SW480 (cell line): ENCODE data around the gene GLB1L.
A peak's percentile ranks its signal among the peaks of the same experiment; 100 is the strongest.
"Not testable (repeated sequence)": the region's sequence is repeated elsewhere in the genome, so short reads cannot be mapped to it uniquely, and the experiment has no call there.

Experiments
- DNase-seq: peaks from one replicate; pipeline ENCODE4 v3.0.0-alpha.2; 2016; ENCODE audit warnings: low spot score

Gene GLB1L

DNA sequence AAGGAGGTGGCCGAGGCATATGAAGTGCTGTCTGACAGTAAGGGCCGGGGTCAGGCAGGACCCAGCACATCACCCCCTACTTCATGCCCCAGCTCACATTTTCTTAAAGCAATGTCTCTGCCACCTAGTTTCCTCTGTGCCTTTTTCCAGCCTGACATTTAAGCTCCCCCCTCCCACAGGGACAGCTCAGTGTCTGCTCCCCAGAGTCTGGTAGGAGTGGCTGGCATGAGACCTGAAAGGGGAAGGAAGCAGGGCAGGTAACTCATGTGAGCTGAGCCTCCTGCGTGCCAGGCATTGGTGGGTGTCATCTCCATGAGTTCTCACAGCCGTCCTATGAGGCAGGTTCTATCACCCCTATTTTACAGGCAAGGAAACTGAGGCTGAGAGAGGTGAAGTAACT is 35.4 kb upstream of the GLB1L start:
- no peak for DNase-seq

DNA sequence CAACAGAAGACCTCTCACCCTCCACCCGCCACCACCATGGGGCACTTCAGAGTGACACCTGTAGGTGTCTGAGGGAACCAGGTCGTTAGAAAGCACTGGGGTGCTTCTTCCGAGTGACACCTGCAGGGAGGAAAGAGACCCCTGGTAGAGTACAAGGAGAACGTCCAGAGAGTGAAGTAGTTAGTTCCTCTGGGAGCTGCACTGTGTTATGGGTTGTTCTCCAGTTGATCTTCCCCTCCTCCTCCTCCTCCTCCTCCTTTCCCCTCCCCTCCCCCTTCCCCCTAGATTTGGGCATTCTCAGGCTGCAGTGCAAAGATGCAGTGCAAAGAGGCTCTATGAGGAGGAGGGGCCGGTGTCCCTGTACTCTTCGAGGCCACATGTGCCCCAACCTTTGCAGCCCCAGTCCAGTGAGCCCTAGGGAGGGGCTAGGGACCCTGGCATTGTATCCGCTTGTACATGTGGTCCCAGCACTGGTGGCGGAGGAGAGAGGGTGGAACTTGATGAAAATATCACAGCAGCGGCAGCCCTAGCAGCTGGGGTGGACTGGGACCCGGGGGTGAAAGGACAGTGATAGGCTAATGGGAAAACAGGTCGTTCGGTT is 34.8 kb upstream of the GLB1L start:
- DNase-seq = no peak

DNA sequence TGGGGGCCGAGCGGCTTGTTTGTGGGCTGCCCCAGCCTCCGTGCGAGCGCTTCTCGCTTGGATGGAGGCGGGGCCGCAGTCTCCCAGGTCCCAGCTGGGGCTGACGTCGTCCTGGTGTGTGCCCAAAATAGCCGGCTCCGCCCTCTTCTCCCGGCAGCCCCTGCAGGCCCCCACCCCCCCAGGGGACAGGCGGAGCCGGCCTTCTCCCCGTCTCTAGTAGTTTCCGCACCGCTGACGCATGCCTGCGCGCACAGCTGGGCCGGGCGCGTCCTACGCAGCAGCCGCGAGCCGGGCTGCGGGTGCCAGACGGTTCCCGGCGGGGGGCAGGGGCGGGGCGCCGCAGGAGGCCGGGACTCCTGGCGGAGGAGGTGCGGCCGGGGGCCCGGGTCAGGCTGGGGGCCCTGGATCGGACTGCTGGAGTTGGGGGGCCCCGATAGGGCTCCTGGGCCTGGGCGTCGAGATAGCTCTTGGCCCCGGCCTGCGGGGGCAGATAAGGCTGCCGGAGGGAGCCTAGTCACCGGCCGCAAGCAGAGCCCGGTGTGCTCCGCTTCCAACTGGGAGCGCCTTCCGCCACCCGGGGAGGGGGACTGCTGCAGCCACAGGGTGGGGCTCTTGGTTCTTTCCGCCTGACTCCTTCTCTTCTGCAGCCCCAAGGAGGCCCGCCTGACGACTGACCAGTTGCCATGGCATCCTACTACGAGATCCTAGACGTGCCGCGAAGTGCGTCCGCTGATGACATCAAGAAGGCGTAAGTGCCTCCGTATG is 34.1 kb upstream of the GLB1L start, which contains the start of gene DNAJB2:
TSS of gene DNAJB2 (plus strand) at position 216 of the 765 bp plus-strand sequence. CDS start at position 684, 468 bp downstream.
- peak; percentile 96 for DNase-seq

DNA sequence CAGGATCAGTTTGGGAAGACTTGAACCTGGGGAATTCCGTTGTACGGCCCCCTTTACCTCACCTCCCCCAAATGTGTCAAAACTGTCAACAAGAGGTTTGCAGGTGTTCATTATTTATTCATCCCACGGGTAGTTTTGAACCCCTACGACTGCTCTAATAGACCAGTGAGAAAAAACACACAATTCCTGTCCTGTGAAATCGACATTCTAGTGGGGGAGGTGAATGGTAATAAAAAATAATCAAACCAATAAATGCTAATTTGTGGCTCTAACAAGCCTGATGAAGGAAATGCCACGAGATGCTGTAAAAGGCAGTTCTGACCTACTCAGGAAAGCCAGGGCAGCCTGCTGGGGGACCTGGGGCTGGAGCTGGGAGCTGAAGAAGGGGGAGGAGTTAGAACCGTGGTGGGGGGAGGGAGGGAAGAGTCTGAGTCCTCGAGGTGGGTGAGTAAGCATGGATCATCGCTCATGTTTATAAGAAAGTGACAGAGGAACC is 33.5 kb upstream of the GLB1L start:
- no peak for DNase-seq

DNA sequence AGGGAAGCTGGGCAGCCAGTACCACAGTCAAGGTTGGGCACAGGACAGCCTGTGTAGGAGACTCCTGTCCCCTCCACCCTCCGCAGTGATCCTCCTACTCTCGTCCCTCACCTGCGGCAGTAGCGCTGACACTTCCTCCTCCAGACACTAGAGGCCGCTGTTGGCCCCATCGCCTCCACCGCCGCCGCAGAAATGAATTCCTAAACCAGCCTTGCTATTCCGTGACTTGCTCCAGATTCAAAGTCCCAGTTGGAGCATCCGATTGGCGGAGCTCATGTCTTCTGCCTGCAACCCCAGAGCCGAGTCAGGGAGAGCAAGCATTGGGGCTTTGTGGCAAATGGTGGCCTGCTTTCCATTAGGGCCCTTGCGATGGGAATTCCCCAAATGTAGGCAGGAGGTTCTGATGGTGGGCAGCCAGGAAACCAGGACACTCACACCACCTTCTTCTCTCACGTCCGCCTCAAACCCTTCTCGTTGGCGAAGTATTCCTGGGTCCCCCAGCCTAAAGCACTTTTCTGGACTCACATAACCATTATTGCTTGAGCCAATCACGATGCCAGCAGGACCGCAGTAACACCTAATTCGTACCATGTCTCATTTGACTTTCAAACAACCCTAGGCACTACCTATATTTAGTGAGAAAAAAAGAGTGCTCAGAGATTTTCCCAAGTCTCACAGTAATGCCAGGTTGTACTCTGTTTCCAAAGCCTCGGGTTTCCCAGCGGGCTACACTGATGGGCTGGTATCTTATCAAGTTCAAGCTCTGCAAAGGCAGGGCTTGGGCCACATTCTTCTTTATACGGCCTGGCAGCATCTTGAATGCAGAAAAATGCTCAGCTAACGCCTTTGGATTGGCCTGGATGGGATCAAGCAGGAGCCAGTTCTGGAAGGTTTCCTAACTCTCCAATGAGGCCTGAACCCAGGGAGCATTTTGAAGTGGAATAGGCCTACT is 32.7 kb upstream of the GLB1L start:
- DNase-seq = peak; percentile 76

DNA sequence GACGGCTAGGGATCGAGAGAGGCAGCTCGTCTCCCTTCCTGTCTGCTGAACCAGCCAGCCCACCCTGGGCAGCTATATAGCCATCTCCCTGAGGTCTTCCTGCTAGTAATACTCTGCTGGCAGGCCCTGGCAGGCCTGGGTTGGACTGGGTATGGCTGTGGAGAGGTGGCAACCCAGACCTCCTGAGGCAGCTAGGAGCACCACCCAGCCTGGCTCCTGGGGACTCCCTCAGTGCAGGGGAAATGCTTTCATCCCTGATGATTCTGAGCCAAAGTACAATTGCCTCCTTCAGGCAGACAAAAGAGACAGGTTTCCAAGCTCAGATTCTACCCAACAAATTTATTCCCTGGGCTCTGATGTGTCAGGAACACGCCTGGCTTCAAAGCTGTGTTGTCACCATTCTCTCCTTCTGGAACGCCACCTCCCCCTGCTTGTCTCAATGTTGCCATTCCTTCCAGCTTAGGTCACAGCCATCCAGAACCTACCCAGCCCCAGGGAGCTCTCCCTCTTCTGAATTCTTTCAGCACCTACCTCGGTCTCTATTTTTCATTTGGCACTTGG is 29.2 kb upstream of the GLB1L start:
- peak; percentile 81 for DNase-seq

DNA sequence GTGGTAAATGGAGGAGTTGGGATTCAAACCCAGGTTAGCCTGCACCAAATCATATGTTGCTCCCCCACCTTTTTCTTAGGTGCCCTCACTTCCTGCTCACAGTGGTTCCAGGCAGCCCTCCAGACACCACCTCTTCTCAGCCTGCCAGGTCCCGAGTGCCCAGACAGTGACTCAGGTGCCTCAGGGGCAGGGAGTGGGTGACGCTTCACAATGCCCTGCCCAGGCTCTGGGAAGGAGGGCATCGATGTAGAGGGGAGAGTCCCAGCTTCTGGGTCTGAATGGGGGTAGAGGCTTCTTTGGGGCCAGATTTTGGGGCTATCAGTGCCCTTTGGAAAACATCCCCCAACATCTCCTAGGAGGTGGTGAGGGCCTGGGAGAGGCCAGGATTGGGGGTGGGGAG is 28.7 kb upstream of the GLB1L start:
- no peak for DNase-seq

DNA sequence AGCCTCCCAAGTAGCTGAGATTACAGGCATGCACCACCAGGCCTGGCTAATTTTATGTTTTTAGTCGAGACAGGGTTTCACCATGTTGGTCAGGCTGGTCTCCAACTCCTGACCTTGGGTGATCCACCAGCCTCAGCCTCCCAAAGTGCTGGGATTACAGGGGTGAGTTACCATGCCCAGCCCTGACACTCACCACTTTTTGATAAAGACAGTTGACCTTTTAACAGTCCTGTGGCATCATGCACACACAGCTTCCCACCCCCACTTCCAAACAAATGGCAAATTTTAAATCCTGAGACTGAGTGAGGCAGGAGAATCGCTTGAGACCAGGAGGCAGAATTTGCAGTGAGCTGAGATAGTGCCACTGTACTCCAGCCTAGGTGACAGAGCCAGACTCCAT is 27.8 kb upstream of the GLB1L start:
- DNase-seq = no peak

DNA sequence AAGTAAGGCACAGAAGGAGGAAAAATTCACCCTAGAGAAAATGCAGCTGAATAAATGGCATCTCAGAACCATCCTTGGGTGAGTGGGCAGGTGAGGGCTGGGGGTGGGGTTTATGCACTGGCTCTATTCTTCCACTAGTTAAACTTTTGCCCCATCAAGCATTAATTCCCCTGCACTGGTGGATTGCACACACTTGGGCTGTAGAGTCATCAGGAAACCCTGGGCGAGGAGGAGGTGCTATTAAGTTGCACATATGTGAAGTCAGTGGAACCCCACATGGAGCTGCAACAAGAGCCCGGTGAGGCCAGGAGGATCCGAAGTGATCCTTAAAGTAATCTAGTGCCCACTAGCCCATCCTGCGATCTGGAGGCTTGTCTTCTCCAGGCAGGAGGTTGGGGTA is 27.1 kb upstream of the GLB1L start:
- no peak for DNase-seq

DNA sequence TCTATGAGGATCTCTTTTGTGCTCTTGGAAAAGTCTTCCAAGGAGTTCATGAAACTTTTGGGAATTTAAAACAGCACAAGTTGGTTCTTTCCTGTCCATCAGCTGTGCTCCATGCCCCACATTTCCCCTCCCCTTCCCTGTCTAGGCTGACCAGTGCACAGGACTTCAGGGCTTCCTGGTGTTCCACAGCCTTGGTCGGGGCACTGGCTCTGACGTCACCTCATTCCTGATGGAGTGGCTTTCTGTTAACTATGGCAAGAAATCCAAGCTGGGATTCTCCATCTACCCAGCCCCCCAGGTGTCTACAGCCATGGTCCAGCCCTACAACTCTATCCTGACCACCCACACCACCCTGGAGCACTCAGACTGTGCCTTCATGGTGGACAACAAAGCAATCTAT is 25.8 kb upstream of the GLB1L start:
- no peak for DNase-seq

DNA sequence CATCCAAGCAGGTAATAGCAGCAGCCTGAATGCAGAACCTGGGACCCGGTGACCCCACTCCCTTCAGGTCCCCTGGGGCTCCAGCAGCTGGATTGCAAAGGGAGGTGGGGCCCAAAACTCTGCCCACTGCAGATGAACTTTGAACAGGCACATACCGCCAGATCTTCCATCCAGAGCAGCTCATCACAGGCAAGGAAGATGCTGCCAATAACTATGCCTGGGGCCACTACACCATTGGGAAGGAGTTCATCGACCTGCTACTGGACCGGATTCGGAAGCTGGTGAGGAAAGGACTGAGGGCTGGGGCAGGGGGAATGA is 24.8 kb upstream of the GLB1L start:
- no peak for DNase-seq

DNA sequence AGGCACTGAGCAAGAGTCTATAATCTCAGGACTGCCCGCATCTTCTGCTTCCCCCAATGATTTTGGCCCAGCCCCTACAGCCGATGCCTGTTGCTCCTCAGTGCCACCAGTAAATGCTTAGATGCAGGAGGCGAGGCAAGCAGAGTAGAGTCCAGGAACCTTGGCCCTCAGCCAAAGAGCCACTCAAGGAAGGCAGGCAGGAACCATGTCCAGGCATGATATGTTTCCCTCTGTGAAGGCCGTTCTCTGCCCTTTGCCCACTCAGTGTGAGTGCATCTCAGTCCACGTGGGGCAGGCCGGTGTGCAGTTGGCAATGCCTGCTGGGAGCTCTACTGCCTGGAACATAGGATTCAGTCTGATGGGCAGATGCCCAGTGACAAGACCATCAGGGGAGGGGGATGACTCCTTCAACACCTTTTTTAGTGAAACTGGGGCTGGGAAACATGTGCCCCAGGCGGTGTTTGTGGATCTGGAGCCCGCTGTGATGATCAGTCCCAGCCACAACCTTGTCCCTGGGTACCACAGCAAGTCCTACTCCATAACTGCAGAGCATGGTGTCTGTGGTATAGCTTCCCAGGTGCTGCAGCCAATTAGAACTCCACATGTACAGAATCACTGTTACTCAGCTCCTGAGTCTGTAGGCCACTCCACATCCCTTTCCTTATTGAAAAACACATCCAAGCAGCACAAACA is 24.3 kb upstream of the GLB1L start:
- no peak for DNase-seq

DNA sequence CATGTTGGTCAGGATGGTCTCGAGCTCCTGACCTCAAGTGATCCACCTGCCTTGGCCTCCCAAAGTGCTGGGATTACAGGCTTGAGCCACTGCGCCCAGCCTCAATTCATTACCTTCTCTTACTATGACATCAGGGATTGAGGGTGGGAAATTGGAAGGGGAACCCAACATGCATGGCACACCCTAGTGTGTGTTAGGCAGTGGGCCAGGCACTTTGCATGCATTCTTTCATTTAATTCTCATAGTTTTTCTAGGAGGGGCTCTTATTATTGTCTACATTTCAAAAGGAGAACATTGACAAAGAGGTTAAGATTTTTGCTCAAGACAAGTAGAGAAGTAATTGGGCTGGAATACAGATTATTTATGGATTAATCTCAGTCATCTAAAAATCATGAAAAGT is 23.1 kb upstream of the GLB1L start:
- DNase-seq = no peak

DNA sequence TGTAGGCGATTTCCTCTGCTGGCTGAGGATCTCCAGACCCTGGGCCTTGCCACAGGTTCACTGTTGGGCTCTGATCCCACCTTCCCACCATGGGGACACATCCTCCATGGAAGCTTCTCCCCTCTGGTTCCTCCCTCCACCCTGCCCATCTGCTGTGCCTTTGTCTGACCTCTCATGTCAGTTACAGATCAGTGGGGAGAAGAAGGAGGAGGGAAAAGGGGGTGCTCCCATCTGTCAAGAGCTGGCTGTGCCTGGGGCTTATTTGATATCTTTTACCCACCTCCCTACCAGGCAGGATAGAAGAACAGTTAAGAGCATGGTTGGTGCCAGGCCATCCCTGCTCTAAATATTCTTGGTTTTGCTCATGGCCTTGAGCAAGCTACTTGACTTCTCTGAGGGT is 21.6 kb upstream of the GLB1L start:
- DNase-seq = no peak

DNA sequence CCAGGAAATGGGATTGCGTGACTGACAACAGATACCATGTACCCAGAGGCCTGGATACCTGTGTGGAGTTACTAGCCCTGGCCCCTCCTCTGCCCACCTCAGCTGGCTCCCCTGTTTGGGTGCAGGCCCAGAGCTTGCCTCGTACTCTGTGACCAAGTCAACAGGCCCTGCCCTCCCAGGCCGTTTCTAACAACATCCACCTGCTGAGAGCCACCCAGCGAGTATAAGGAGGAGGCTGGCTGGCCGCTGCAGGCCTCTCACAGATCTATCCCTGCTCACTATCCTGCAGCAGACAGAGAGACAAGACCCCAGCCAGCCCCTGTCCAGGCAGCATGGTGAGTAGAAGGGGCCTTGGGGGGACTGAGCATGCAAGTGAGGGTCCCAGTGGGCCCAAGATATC is 21.0 kb upstream of the GLB1L start:
- DNase-seq = no peak

DNA sequence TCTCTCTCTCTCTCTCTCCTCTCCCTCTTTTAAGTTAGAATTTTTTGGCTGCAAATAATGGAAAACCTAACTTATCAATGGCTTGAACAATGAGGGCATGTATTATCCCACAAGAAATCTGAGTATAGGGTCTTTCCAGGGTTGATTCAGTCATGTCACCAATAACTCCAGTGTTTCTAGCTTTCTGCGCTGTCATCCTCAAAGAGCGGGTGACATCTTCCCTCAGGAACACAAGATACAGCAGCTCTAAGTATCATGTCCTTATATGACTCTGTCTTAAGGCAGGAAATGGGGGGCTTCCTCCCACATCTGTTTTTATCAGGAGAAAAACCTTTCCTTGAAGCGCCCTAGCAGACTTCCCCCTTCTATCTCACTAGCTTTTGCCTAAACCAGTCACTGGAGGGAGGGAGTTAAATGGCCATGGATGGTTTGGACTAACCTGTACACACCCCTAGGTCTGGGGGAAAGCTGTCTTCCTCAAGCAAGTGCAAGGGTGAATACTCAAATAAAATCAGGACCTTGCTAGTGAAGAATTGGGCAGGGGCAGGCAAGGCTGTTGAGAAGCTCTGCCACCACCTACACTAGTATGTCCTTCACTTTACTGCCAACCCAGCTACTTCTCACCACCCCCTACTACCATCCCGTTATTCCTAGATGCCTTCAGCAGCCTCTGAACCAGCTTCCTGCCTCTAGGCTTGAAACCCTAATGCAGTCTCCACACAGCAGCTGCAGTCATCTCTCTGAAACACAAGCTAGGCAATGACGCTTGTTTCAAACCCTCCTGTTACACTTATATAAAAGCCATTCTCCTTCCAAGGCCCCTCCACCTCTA is 16.0 kb upstream of the GLB1L start:
- DNase-seq = no peak

DNA sequence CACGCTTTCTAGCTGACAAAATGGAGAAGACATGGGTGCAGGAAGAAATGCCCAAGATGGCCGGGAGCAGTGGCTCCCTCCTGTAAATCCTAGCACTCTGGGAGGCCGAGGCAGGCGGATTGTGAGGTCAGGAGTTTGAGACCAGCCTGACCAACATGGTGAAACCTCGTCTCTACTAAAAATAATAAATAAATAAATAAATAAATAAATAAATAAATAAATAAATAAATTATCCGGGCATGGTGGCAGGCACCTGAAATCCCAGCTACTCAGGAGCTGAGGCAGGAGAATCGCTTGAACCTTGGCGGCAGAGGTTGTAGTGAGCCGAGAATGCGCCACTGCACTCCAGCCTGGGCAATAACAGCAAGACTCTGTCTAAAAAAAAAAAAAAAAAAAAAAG is 13.7 kb upstream of the GLB1L start:
- not testable (repeated sequence) for DNase-seq

DNA sequence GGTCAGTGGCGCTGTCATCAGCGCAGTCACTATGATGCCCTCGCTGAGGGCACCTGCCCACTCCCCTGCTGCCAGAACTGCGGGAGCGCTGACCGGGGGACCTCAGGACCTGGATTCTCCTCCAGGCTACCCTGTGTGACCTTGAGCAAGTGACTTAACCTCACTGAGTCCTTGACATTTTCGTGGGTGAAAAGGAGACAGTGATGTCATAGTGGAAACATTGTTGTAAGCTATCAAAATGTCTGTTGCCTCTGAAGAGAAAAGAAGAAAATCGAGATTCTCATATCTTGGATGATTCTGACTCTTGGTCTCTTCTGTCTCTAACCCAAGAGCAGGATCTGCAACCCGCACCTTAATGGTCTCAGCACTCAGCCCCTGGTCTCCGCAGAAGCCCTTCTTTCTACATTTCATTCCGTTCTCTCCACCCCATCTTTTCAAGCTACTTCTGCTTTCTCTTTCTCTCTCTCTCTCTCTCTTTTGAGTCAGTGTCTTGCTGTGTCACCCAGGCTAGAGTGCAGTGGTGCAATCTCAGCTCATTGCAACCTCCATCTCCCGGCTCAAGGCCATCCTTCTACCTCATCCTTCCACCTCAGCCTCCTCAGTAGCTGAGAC is 9.5 kb upstream of the GLB1L start:
- no peak for DNase-seq

DNA sequence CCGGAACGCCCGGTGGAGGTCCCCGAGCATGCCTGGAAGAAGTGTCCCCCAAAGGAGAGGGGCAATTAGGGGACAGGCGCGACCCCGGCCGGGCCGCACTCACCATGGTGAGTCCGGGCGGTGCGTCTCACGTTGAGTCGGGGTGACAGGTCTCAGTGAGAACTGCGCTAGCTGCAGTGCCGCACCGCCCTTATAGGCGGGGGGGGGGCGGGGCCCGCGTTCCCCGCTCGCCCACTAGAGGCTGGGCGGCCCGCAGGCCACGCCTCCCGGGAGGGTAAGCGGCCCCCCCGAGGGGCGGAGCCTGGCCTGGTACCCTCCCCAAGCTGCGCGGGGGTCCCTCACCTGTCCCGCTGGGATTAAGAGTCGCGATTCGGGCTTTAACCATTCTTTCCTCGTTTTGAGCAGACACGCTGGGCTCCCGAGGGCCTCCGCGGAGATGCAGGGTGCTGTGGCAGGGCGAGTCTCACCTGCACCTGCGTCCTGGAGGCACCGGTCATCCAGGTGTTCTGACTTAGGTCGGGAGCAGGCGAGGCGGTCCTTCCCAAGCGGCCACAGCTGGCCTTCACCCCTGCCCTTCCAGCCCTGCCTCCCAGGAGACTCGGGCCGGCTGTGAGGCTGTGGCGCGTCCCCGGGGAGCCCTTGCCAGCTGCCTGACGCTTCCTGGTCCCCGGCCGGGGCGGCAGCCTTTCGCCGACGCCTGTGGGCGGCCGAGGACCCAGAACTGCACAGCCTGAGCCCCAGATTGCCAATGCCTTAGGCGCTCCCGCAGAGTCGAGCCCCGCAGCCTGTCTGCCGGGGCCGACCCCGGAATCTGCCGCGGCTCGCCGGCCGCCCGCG is 8.7 kb upstream of the GLB1L start, which contains the start of gene TUBA4A:
TSS of gene TUBA4A (minus strand) at position 166 of the 837 bp plus-strand sequence. CDS start at position 106, 60 bp downstream.
- peak; percentile 77 for DNase-seq
